ENCODE results near the gene JARID2.

Gene JARID2

GRCh38 chr6:15439410-15440025, 193.6 kb downstream of the JARID2 start:
- no peak for DNase-seq (ENCODE audit: low read depth in 2 of 2)

- DNase-seq (ENCODE audit: low read depth in 2 of 2), result no peak
These were observed 194.2 kb downstream of the JARID2 start for GRCh38 chr6:15440040-15440439.

GRCh38 chr6:15441215-15441868, 195.5 kb downstream of the JARID2 start:
- DNase-seq (ENCODE audit: low read depth in 2 of 2), result no peak

- no peak for DNase-seq (ENCODE audit: low read depth in 2 of 2)
These were observed 196.1 kb downstream of the JARID2 start for GRCh38 chr6:15441981-15442380.

- no peak for DNase-seq (ENCODE audit: low read depth in 2 of 2)
These were observed 196.6 kb downstream of the JARID2 start for GRCh38 chr6:15442467-15442866.

GRCh38 chr6:15443119-15443830, 197.4 kb downstream of the JARID2 start:
- DNase-seq (ENCODE audit: low read depth in 2 of 2), result no peak

- DNase-seq (ENCODE audit: low read depth in 2 of 2), result no peak
These were observed 198.3 kb downstream of the JARID2 start for GRCh38 chr6:15444081-15444731.

- DNase-seq (ENCODE audit: low read depth in 2 of 2), result no peak
These were observed 199.0 kb downstream of the JARID2 start for GRCh38 chr6:15444881-15445280.

- no peak for DNase-seq (ENCODE audit: low read depth in 2 of 2)
These were observed 201.8 kb downstream of the JARID2 start for GRCh38 chr6:15447546-15448267.

- DNase-seq (ENCODE audit: low read depth in 2 of 2), result no peak
These were observed 203.1 kb downstream of the JARID2 start for GRCh38 chr6:15449011-15449410.

GRCh38 chr6:15451738-15452137, 205.9 kb downstream of the JARID2 start:
- DNase-seq (ENCODE audit: low read depth in 2 of 2), result no peak

- DNase-seq (ENCODE audit: low read depth in 2 of 2), result no peak
These were observed 206.5 kb downstream of the JARID2 start for GRCh38 chr6:15452182-15452941.

GRCh38 chr6:15453186-15453585, 207.3 kb downstream of the JARID2 start:
- DNase-seq (ENCODE audit: low read depth in 2 of 2), result no peak

GRCh38 chr6:15453622-15454021, 207.8 kb downstream of the JARID2 start:
- DNase-seq (ENCODE audit: low read depth in 2 of 2), result no peak

GRCh38 chr6:15456422-15456821, 210.6 kb downstream of the JARID2 start:
- no peak for DNase-seq (ENCODE audit: low read depth in 2 of 2)

GRCh38 chr6:15457121-15457650, 211.3 kb downstream of the JARID2 start:
- no peak for DNase-seq (ENCODE audit: low read depth in 2 of 2)

GRCh38 chr6:15458021-15458459, 212.2 kb downstream of the JARID2 start:
- no peak for DNase-seq (ENCODE audit: low read depth in 2 of 2)

- no peak for DNase-seq (ENCODE audit: low read depth in 2 of 2)
These were observed 214.3 kb downstream of the JARID2 start for GRCh38 chr6:15460110-15460727.

- no peak for DNase-seq (ENCODE audit: low read depth in 2 of 2)
These were observed 215.5 kb downstream of the JARID2 start for GRCh38 chr6:15461127-15461944.
